ENCODE data around the gene NINJ2.

DNA sequence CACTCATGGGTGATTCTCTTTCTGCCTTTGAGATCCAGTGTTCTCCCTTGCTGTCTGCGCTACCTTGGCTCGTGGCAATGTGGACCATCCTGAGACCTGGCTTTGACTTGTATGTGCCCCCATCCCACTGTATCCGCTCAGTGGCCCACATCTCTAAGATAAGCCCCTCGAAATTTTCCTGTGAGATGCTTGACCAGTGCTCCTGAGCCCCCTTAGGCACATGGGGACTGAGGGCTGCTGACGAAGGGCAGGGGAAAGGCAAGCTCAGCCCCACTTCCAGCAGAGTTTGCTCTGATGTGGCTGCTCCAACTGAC, 1.5 kb upstream of the NINJ2 start:
- TF ChIP-seq CTCF (IDR thresholded peaks at IDR 0.05) (no peak), POLR2A (IDR thresholded peaks at IDR 0.05) (no peak)
